Measurements from ENCODE around the gene MYCN. TPM values are rescaled to one million over a fixed set of nuclear protein-coding genes. Genes with fewer than 3 reads are reported as not detected.
"Not testable (repeated sequence)": the region's sequence is repeated elsewhere in the genome, so short reads cannot be mapped to it uniquely, and the experiment has no call there.

The MYCN gene
- total and polyA plus RNA-seq, 2 of the 8 experiments (the other 6 are each of a cell fraction or from before 2014, with no cell fraction given): 87.8 to 137 TPM

DNA sequence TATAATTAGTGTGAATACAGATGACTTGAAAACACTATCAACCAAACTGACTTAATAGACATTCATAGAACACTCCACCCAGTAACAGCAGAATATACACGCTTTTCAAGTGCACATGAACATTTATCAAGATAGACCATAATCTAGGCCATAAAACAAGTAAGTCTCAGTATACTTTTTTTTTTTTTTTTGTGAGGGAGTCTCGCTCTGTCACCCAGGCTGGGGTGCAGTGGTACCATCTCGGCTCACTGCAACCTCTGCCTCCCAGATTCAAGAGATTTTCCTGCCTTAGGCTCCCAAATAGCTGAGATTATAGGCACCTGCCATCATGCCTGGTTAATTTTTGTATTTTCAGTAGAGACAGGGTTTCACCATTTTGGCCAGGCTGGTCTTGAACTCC lies 36.4 kb upstream of the MYCN start:
- H2BK5ac ChIP-seq (ENCODE audit: low read depth, low read length); H3K4ac ChIP-seq (replicated peaks; ENCODE audit: insufficient read length, low read depth, low read length); H3K14ac ChIP-seq (ENCODE audit: insufficient read length); H4K20me1 ChIP-seq (replicated peaks in 1 of 2; ENCODE audit: control insufficient read depth in 1 of 2, insufficient read depth in 2 of 2, low read length in 2 of 2); H3K23me2 ChIP-seq (ENCODE audit: low read depth, low read length); POLR2A ChIA-PET (ENCODE audit: partially characterized antibody); H3K4me2 ChIP-seq (ENCODE audit: insufficient read depth in 1 of 2, low read depth in 2 of 2, low read length in 2 of 2); H3K56ac ChIP-seq (replicated peaks; ENCODE audit: insufficient read length, low read depth, low read length); H3K27me3 ChIP-seq (replicated peaks in 1 of 4; ENCODE audit: control insufficient read depth in 3 of 4, extremely low read depth in 1 of 4, insufficient read depth in 3 of 4, low read length in 3 of 4); H3K27ac ChIP-seq (ENCODE audit: low read depth, low read length); H3K79me2 ChIP-seq (ENCODE audit: control insufficient read depth in 1 of 2, insufficient read depth in 2 of 2, low read length in 2 of 2); H3K4me1 ChIP-seq (replicated peaks in 1 of 4; ENCODE audit: control insufficient read depth in 3 of 4, insufficient read depth in 4 of 4, low read length in 3 of 4); DNase-seq (ENCODE audit: low read depth in 1 of 2, low spot score in 2 of 2); H3K36me3 ChIP-seq (ENCODE audit: control insufficient read depth in 2 of 4, insufficient read depth in 4 of 4, low read length in 3 of 4); H3K9ac ChIP-seq (replicated peaks in 1 of 4; ENCODE audit: extremely low read depth in 1 of 4, low read depth in 3 of 4, low read length in 3 of 4); H4K5ac ChIP-seq (ENCODE audit: insufficient read length, low read depth, low read length); H2BK12ac ChIP-seq (ENCODE audit: low read depth, low read length); H4K8ac ChIP-seq (ENCODE audit: extremely low read depth, insufficient read depth, low read length); H3K18ac ChIP-seq (ENCODE audit: extremely low read depth, low read length); H3K9me3 ChIP-seq (ENCODE audit: insufficient read depth in 2 of 2, low read depth in 1 of 2, low read length in 1 of 2); H4K91ac ChIP-seq (replicated peaks; ENCODE audit: insufficient read length, low read length); H3K4me3 ChIP-seq (ENCODE audit: extremely low read depth in 1 of 4, insufficient read depth in 2 of 4, low read depth in 3 of 4, low read length in 4 of 4); H3K79me1 ChIP-seq (ENCODE audit: low read depth, low read length); CTCF ChIA-PET (ENCODE audit: partially characterized antibody); FAIRE-seq; H2AK5ac ChIP-seq (ENCODE audit: low read depth, low read length); H2BK20ac ChIP-seq (ENCODE audit: low read length); H2BK15ac ChIP-seq (ENCODE audit: low read length); H2AFZ ChIP-seq (ENCODE audit: low read length); H3K23ac ChIP-seq (ENCODE audit: insufficient read length); H2BK120ac ChIP-seq (replicated peaks; ENCODE audit: low read depth, low read length): not testable (repeated sequence)
- WGBS, 2 experiments (ENCODE audit: extremely low coverage in 1 of 2, insufficient coverage in 1 of 2, insufficient read length in 1 of 2, insufficient replicate concordance in 2 of 2, low coverage in 1 of 2, low lambda C conversion rate in 2 of 2, missing lambda C conversion rate in 1 of 2): 95% methylated on average over 3 of the region's 3 CpGs; no CpG with 5 or more reads in 1 of the 2 experiments
